Posterior vena cava (tissue), 2 donors: Measurements from ENCODE around the gene ANO10. TPM values are rescaled to one million over a fixed set of nuclear protein-coding genes. Genes with fewer than 3 reads are reported as not detected.

ENCODE experiments used
- DNase-seq: peaks from one replicate; pipeline ENCODE4 v3.0.0-alpha.2; 2020; ENCODE audit warnings: low spot score
- intact Hi-C, 2 donors: fragments of 100-400 bp; cut with DNase I; formaldehyde crosslinking; loops; one replicate each; pipeline versions ENCODE4 v1.14.1 to v1.14.2; 2022 to 2023
- total RNA-seq, 2 donors: library from RNA; stranded (reverse); fragmentation: NEBNext Ultra II Directional; extraction: Animal tissue kit (Norgen Biotek cat#: 25700); gene quantifications; one replicate each; pipeline ENCODE4 v1.2.1, GENCODE V29; 2021
- donor health status: DM: yes; HTN: yes; CAD: no.
- donor health status: DM: yes; HTN: yes; CAD: no.

ANO10 gene
- total RNA-seq, 2 donors from 2014 or later, result 56.1 to 61.5 TPM

- intact Hi-C loops, result no loop called here
- DNase-seq, result no peak
These were observed 274.6 kb downstream of the ANO10 start for GRCh38 chr3:43346978-43347749.

GRCh38 chr3:43345877-43346276, 275.9 kb downstream of the ANO10 start:
- DNase-seq, result no peak
- intact Hi-C loops, result loop anchor here in 1 of 2 donors (2.0 kb wide), 1 partner anchor 43 kb away; no protein-coding TSS in a partner anchor

- DNase-seq, result no peak
- intact Hi-C loops, result loop anchor here in 1 of 2 donors (2.0 kb wide), 1 partner anchor 44 kb away; no protein-coding TSS in a partner anchor
These were observed 276.6 kb downstream of the ANO10 start for GRCh38 chr3:43345246-43345645.

GRCh38 chr3:43344520-43344919, 277.3 kb downstream of the ANO10 start:
- intact Hi-C loops, result loop anchor here in 1 of 2 donors (2.0 kb wide), 1 partner anchor 44 kb away; no protein-coding TSS in a partner anchor
- no peak for DNase-seq

- no peak for DNase-seq
- intact Hi-C loops, result loop anchor here in 1 of 2 donors (2.0 kb wide), 1 partner anchor 45 kb away; no protein-coding TSS in a partner anchor
These were observed 278.0 kb downstream of the ANO10 start for GRCh38 chr3:43343815-43344214.

- DNase-seq, result no peak
- intact Hi-C loops, result no loop called here
These were observed 278.6 kb downstream of the ANO10 start for GRCh38 chr3:43343185-43343584.

- intact Hi-C loops, result no loop called here
- DNase-seq, result no peak
These were observed 280.0 kb downstream of the ANO10 start for GRCh38 chr3:43341788-43342187.

- DNase-seq, result no peak
- intact Hi-C loops, result no loop called here
These were observed 281.4 kb downstream of the ANO10 start for GRCh38 chr3:43340403-43340802.

- intact Hi-C loops, result no loop called here
These were observed 283.5 kb downstream of the ANO10 start for GRCh38 chr3:43338295-43338694.

GRCh38 chr3:43335799-43336198, 286.0 kb downstream of the ANO10 start:
- intact Hi-C loops, result no loop called here
- no peak for DNase-seq

More at GRCh38 chr3:43338295-43338694, 283.5 kb downstream of the ANO10 start:
- DNase-seq, result no peak

GRCh38 chr3:43334976-43335375, 286.8 kb downstream of the ANO10 start:
- intact Hi-C loops, result no loop called here
- no peak for DNase-seq

- no peak for DNase-seq
- intact Hi-C loops, result no loop called here
These were observed 290.4 kb downstream of the ANO10 start for GRCh38 chr3:43331381-43331780.

GRCh38 chr3:43330981-43331380, 290.8 kb downstream of the ANO10 start:
- DNase-seq, result no peak
- intact Hi-C loops, result no loop called here

GRCh38 chr3:43328653-43329052, 293.2 kb downstream of the ANO10 start:
- DNase-seq, result no peak
- intact Hi-C loops, result no loop called here

- no peak for DNase-seq
- intact Hi-C loops, result no loop called here
These were observed 294.2 kb downstream of the ANO10 start for GRCh38 chr3:43327582-43327979.

- intact Hi-C loops, result no loop called here
- no peak for DNase-seq
These were observed 294.8 kb downstream of the ANO10 start for GRCh38 chr3:43326891-43327581.

- DNase-seq, result no peak
- intact Hi-C loops, result no loop called here
These were observed 298.3 kb downstream of the ANO10 start for GRCh38 chr3:43323541-43323940.

- intact Hi-C loops, result no loop called here
- no peak for DNase-seq
These were observed 301.5 kb downstream of the ANO10 start for GRCh38 chr3:43320288-43320687.

- intact Hi-C loops, result no loop called here
- no peak for DNase-seq
These were observed 302.0 kb downstream of the ANO10 start for GRCh38 chr3:43319794-43320193.

GRCh38 chr3:43319376-43319775, 302.4 kb downstream of the ANO10 start:
- no peak for DNase-seq
- intact Hi-C loops, result no loop called here
